Smooth muscle cell (in vitro differentiated cells): ENCODE measurements around the gene HFM1. TPM values are rescaled to one million over a fixed set of nuclear protein-coding genes. Genes with fewer than 3 reads are reported as not detected.
"Not testable (repeated sequence)": the region's sequence is repeated elsewhere in the genome, so short reads cannot be mapped to it uniquely, and the experiment has no call there.

ENCODE experiments used
- DNase-seq: peaks from one replicate; lab custom pipeline; 2025; ENCODE audit not compliant: unreplicated experiment; lab: John Stamatoyannopoulos, UW
- H2AFZ ChIP-seq: fragments of 200-600 bp; sonication (generic); 2 replicates; pipeline ENCODE4 v1.6.0; 2016; ENCODE audit warnings: antibody characterized with exemption, low read depth, mild to moderate bottlenecking
- H3F3A ChIP-seq: fragments of 200-600 bp; sonication (generic); 2 replicates; pipeline ENCODE4 v1.6.0; 2017; ENCODE audit warnings: antibody characterized with exemption, low read depth
- H3K27ac ChIP-seq: fragments of 200-600 bp; sonication (generic); 2 replicates; pipeline ENCODE4 v1.5.1; 2016; ENCODE audit warnings: low read depth, mild to moderate bottlenecking
- H3K27me3 ChIP-seq: fragments of 200-600 bp; sonication (generic); 2 replicates; pipeline ENCODE4 v1.6.1; 2016; ENCODE audit warnings: low read depth, mild to moderate bottlenecking
- H3K36me3 ChIP-seq: fragments of 200-600 bp; sonication (generic); 2 replicates; pipeline ENCODE4 v1.5.1; 2016; ENCODE audit warnings: low read depth
- H3K4me1 ChIP-seq: fragments of 200-600 bp; sonication (generic); 2 replicates; pipeline ENCODE4 v1.5.1; 2016; ENCODE audit warnings: low read depth
- H3K4me2 ChIP-seq: fragments of 200-600 bp; sonication (generic); 2 replicates; pipeline ENCODE4 v1.6.0; 2016; ENCODE audit warnings: mild to moderate bottlenecking
- H3K4me3 ChIP-seq: fragments of 200-600 bp; sonication (generic); 2 replicates; pipeline ENCODE4 v1.5.1; 2016; ENCODE audit warnings: mild to moderate bottlenecking
- H3K79me2 ChIP-seq: fragments of 200-600 bp; sonication (generic); 2 replicates; pipeline ENCODE4 v1.6.0; 2016; ENCODE audit warnings: low read depth, mild to moderate bottlenecking
- H3K9ac ChIP-seq: fragments of 200-600 bp; sonication (generic); 2 replicates; pipeline ENCODE4 v1.6.0; 2016; ENCODE audit warnings: low read depth
- H3K9me3 ChIP-seq: fragments of 200-600 bp; sonication (generic); replicated peaks from 2 replicates; pipeline ENCODE4 v1.5.1; 2016; ENCODE audit warnings: low read depth
- H4K20me1 ChIP-seq: fragments of 200-600 bp; sonication (generic); 2 replicates; pipeline ENCODE4 v1.6.0; 2016; ENCODE audit warnings: low read depth
- WGBS: methylation state at CpG from one replicate; pipeline ENCODE4 v1.1.7; 2016; ENCODE audit warnings: low lambda C conversion rate; 5-methylcytosine and 5-hydroxymethylcytosine counted together
- polyA plus RNA-seq: library from polyadenylated mRNA; unstranded; fragments of >200 nt; fragmentation: Nextera tagmentation; extraction: Ambion mirVana; gene quantifications from 2 replicates; pipeline ENCODE4 v1.2.1, GENCODE V29; 2016
- total RNA-seq: library from RNA; depleted of rRNA; stranded (reverse); fragments of >200 nt; gene quantifications from 2 replicates; pipeline ENCODE4 v1.2.3, GENCODE V29; 2014
- TF ChIP-seq, protein P1 (sequence below): fragments of 200-600 bp; sonication (generic); IDR thresholded peaks from 2 replicates; pipeline ENCODE4 v1.5.1; 2017; ENCODE audit warnings: borderline replicate concordance, mild to moderate bottlenecking, antibody characterized with exemption; ENCODE audit not compliant: insufficient read depth, poor library complexity, severe bottlenecking

HFM1 gene
- total and polyA plus RNA-seq, 2 experiments from 2014 or later = 0.31 to 1.0 TPM

DNA sequence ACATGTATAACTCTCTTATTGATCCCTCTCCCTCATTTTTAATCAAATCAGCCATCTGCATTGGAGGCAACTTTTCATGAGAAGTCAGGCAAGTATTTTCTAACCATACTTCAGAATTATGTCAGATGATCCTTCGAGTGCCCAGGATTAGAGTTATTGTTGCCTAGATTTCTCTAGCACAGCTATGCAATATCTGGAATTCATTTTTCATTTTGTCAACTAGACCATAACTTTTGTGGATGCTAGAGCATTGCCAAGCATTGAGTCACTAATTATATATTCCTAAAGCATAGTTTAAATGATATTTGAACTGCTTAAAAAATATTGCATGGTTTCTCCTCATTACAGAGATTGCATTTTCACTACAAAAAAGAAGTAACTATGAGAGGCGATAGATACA is 21.2 kb downstream of the HFM1 start:
- Histone ChIP-seq H2AFZ (no peak overlapping the region), H3K79me2 (no peaks in the 10 kb centered on the region), H3K9ac (no peak overlapping the region), H3K9me3 (no peaks in the 10 kb centered on the region), H3F3A (no peaks in the 10 kb centered on the region), H4K20me1 (no peaks in the 10 kb centered on the region), H3K4me3 (no peak overlapping the region), H3K27me3 (no peaks in the 10 kb centered on the region), H3K4me2 (no peak overlapping the region), H3K4me1 (no peaks in the 10 kb centered on the region), H3K36me3 (no peaks in the 10 kb centered on the region), H3K27ac (no peak overlapping the region)
- TF ChIP-seq, protein P1, sequence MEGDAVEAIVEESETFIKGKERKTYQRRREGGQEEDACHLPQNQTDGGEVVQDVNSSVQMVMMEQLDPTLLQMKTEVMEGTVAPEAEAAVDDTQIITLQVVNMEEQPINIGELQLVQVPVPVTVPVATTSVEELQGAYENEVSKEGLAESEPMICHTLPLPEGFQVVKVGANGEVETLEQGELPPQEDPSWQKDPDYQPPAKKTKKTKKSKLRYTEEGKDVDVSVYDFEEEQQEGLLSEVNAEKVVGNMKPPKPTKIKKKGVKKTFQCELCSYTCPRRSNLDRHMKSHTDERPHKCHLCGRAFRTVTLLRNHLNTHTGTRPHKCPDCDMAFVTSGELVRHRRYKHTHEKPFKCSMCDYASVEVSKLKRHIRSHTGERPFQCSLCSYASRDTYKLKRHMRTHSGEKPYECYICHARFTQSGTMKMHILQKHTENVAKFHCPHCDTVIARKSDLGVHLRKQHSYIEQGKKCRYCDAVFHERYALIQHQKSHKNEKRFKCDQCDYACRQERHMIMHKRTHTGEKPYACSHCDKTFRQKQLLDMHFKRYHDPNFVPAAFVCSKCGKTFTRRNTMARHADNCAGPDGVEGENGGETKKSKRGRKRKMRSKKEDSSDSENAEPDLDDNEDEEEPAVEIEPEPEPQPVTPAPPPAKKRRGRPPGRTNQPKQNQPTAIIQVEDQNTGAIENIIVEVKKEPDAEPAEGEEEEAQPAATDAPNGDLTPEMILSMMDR = no peak
- 89% methylated on average over 2 of the region's 2 CpGs for WGBS
- no peak for DNase-seq

DNA sequence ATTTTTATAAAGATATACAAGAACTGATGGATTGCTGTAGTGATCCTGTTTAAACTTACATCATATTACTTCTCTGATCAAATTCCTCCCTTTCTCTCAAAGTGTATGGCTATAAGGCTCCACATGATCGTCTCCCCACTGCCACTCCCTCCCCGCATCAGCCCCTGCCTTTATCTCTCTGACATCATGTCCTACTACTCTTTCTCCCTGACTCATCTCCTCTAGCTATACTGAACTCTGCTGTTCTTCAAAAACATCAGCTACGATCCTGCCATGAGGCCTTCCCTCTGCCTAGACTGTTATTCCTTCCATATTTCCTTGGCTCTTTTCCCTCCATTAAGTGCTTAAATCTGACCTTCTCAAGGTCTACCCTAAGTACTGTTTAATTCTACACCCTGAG is 22.8 kb downstream of the HFM1 start:
- no peaks in the 10 kb centered on the region for H3K9me3 ChIP-seq
- no peak for DNase-seq
- no peak overlapping the region for H3K4me3 ChIP-seq
- no peak overlapping the region for H3K4me2 ChIP-seq
- H3K27ac ChIP-seq = no peak overlapping the region
- H3K9ac ChIP-seq = no peak overlapping the region
- 40% methylated on average over 3 of the region's 3 CpGs for WGBS
- no peaks in the 10 kb centered on the region for H3K79me2 ChIP-seq
- TF ChIP-seq, protein P1 = no peak
- H3K36me3 ChIP-seq = no peaks in the 10 kb centered on the region
- no peaks in the 10 kb centered on the region for H3K4me1 ChIP-seq
- no peak overlapping the region for H2AFZ ChIP-seq
- no peaks in the 10 kb centered on the region for H3F3A ChIP-seq
- H3K27me3 ChIP-seq = no peaks in the 10 kb centered on the region
- no peaks in the 10 kb centered on the region for H4K20me1 ChIP-seq

DNA sequence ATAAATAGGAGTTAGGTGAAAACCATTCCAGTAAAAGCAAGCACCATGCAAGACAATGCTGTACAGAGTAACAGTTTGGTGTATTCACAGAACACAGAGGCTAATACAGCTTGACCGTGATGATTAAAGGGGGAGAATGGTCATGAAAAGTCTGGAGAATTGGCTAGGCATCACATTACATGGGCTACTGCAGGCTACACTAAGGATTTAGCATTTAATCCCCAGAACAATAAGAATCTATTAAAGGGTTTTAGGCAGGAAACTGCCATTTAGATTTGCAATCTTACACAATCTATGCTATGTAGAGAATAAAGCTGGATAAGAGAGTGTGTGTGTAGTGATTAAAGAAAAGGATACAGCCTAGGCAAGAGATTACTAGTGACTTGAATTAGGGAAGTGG is 30.6 kb downstream of the HFM1 start:
- no peaks in the 10 kb centered on the region for H3K79me2 ChIP-seq
- no peaks in the 10 kb centered on the region for H3K36me3 ChIP-seq
- H2AFZ ChIP-seq = no peak overlapping the region
- no peak overlapping the region for H3K4me2 ChIP-seq
- no peaks in the 10 kb centered on the region for H3K27me3 ChIP-seq
- no peak overlapping the region for H3K27ac ChIP-seq
- no peak for DNase-seq
- WGBS = 47% methylated on average over 1 of the region's 1 CpG
- H4K20me1 ChIP-seq = no peaks in the 10 kb centered on the region
- no peak overlapping the region for H3K4me3 ChIP-seq
- TF ChIP-seq, protein P1 = no peak
- H3F3A ChIP-seq = no peaks in the 10 kb centered on the region
- no peaks in the 10 kb centered on the region for H3K9me3 ChIP-seq
- H3K9ac ChIP-seq = no peak overlapping the region
- H3K4me1 ChIP-seq = peaks cover 7% of the 10 kb centered on the region

DNA sequence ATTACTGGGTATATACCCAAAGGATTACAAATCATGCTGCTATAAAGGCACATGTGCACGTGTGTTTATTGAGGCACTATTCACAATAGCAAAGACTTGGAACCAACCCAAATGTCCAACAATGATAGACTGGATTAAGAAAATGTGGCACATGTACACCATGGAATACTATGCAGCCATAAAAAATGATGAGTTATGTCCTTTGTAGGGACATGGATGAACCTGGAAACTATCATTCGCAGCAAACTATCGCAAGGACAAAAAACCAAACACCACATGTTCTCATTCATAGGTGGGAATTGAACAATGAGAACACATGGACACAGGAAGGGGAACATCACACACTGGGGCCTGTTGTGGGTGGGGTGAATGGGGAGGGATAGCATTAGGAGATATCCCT is 32.4 kb downstream of the HFM1 start:
- H3K9me3 ChIP-seq, H4K20me1 ChIP-seq, DNase-seq, H3K4me3 ChIP-seq, H3K4me2 ChIP-seq, H3K27me3 ChIP-seq, H3K36me3 ChIP-seq, H3K79me2 ChIP-seq, H3F3A ChIP-seq, H3K9ac ChIP-seq, H2AFZ ChIP-seq, H3K4me1 ChIP-seq, H3K27ac ChIP-seq: not testable (repeated sequence)
- WGBS = 95% methylated on average over 3 of the region's 3 CpGs
